ENCODE results near the gene TERT. TPM values are rescaled to one million over a fixed set of nuclear protein-coding genes. Genes with fewer than 3 reads are reported as not detected.
"Not testable (repeated sequence)": the region's sequence is repeated elsewhere in the genome, so short reads cannot be mapped to it uniquely, and the experiment has no call there.

TERT gene
- total RNA-seq, 4 donors from 2014 or later = not detected

- WGBS = 85% methylated on average over 9 of the region's 9 CpGs
- H3K4me3 ChIP-seq = no peak overlapping the region
- no peaks in the 10 kb centered on the region for H3K9me3 ChIP-seq
- peaks cover 51% of the 10 kb centered on the region for H3K4me1 ChIP-seq
- H3K27me3 ChIP-seq = no peaks in the 10 kb centered on the region
- TF ChIP-seq POLR2AphosphoS5 (IDR thresholded peaks at IDR 0.05) = no peak
- H3K36me3 ChIP-seq = peaks cover 51% of the 10 kb centered on the region
- peak; percentile 64 to 67 for DNase-seq (ENCODE audit: low spot score in 2 of 2)
- peak overlapping the region; percentile 57 for H3K27ac ChIP-seq
Measured at GRCh38 chr5:1329111-1329579, 34.3 kb upstream of the TERT start.

- H3K27me3 ChIP-seq; H3K4me3 ChIP-seq; DNase-seq (ENCODE audit: low spot score in 2 of 2); H3K9me3 ChIP-seq: not testable (repeated sequence)
- Histone ChIP-seq H3K36me3 (peaks cover 51% of the 10 kb centered on the region), H3K4me1 (peaks cover 51% of the 10 kb centered on the region), H3K27ac (peak overlapping the region; percentile 57)
- WGBS = 56% methylated on average over 7 of the region's 7 CpGs
Measured at GRCh38 chr5:1328237-1329110, 33.6 kb upstream of the TERT start.

GRCh38 chr5:1326901-1327756 lies 32.3 kb upstream of the TERT start:
- WGBS = 41% methylated on average over 6 of the region's 6 CpGs
- Histone ChIP-seq H3K4me1 (peaks cover 44% of the 10 kb centered on the region), H3K27ac (peak overlapping the region; percentile 74), H3K36me3 (peaks cover 62% of the 10 kb centered on the region)
- H3K27me3 ChIP-seq, H3K9me3 ChIP-seq, H3K4me3 ChIP-seq: not testable (repeated sequence)
- DNase-seq (ENCODE audit: low spot score in 2 of 2) = peak; percentile 49 to 64

- not testable (repeated sequence) for H3K4me3 ChIP-seq
- WGBS = 51% methylated on average over 5 of the region's 5 CpGs
- H3K36me3 ChIP-seq = peaks cover 62% of the 10 kb centered on the region
Measured at GRCh38 chr5:1326532-1326875, 31.6 kb upstream of the TERT start.

GRCh38 chr5:1325870-1326531 lies 31.1 kb upstream of the TERT start:
- peak; percentile 57 to 76 for DNase-seq (ENCODE audit: low spot score in 2 of 2)
- Histone ChIP-seq H3K27me3 (no peaks in the 10 kb centered on the region), H3K4me3 (no peak overlapping the region), H3K4me1 (peaks cover 33% of the 10 kb centered on the region), H3K27ac (peak overlapping the region; percentile 49), H3K36me3 (peaks cover 62% of the 10 kb centered on the region), H3K9me3 (no peaks in the 10 kb centered on the region)
- 69% methylated on average over 22 of the region's 22 CpGs for WGBS
- TF ChIP-seq EP300 (IDR thresholded peaks at IDR 0.05) (no peak), POLR2AphosphoS5 (IDR thresholded peaks at IDR 0.05) (no peak), CTCF (IDR thresholded peaks at IDR 0.05) (no peak)

More at GRCh38 chr5:1326532-1326875, 31.6 kb upstream of the TERT start:
- H3K9me3 ChIP-seq, H3K27me3 ChIP-seq: not testable (repeated sequence)
- Histone ChIP-seq H3K27ac (peak overlapping the region; percentile 74), H3K4me1 (peaks cover 38% of the 10 kb centered on the region)
- peak in 1 of 2 donors; percentile 52 for DNase-seq (ENCODE audit: low spot score in 2 of 2)

- peaks cover 63% of the 10 kb centered on the region for H3K36me3 ChIP-seq
- TF ChIP-seq POLR2AphosphoS5 (IDR thresholded peaks at IDR 0.05) (no peak), CTCF (IDR thresholded peaks at IDR 0.05) (no peak), EP300 (IDR thresholded peaks at IDR 0.05) (no peak), POLR2A (IDR thresholded peaks at IDR 0.05) (no peak)
- no peak overlapping the region for H3K27ac ChIP-seq
- peaks cover 27% of the 10 kb centered on the region for H3K4me1 ChIP-seq
- peak; percentile 48 to 56 for DNase-seq (ENCODE audit: low spot score in 2 of 2)
- H3K27me3 ChIP-seq = no peaks in the 10 kb centered on the region
- no peak overlapping the region for H3K4me3 ChIP-seq
- WGBS = 93% methylated on average over 3 of the region's 17 CpGs
- no peaks in the 10 kb centered on the region for H3K9me3 ChIP-seq
Measured at GRCh38 chr5:1325191-1325741, 30.4 kb upstream of the TERT start.
